SU-DHL-6 (cell line): ENCODE data around the gene OR9G1.

Experiments used
- H2AFZ ChIP-seq: fragments of 200-600 bp; sonication (generic); 2 replicates; pipeline ENCODE4 v1.6.1; 2014; ENCODE audit warnings: low read depth, mild to moderate bottlenecking, moderate library complexity, mixed read lengths, antibody characterized with exemption, low read length; ENCODE audit not compliant: severe bottlenecking
- H3F3A ChIP-seq: fragments of 200-600 bp; shearing (Covaris generic); 2 replicates; pipeline ENCODE4 v1.6.0; 2016; ENCODE audit warnings: antibody characterized with exemption, mild to moderate bottlenecking; ENCODE audit not compliant: insufficient read depth
- H3K27ac ChIP-seq: fragments of 200-600 bp; sonication (generic); 2 replicates; pipeline ENCODE4 v1.5.1; 2016; ENCODE audit warnings: low read depth, mild to moderate bottlenecking, low read length, moderate library complexity, mixed read lengths
- H3K27me3 ChIP-seq: fragments of 200-600 bp; sonication (generic), shearing (Covaris generic); 2 replicates; pipeline ENCODE4 v1.6.0; 2014; ENCODE audit warnings: mild to moderate bottlenecking, low read length
- H3K36me3 ChIP-seq: fragments of 200-600 bp; sonication (generic); 2 replicates; pipeline ENCODE4 v1.6.1; 2014; ENCODE audit warnings: mild to moderate bottlenecking, low read length, mixed read lengths
- H3K4me2 ChIP-seq: fragments of 300-600, 200-600 bp; shearing (Covaris generic), sonication (generic); 2 replicates; pipeline ENCODE4 v1.6.0; 2014; ENCODE audit warnings: low read length, low read depth, mild to moderate bottlenecking; ENCODE audit not compliant: poor library complexity, severe bottlenecking
- H3K4me3 ChIP-seq: fragments of 200-600 bp; sonication (generic); 2 replicates; pipeline ENCODE4 v1.5.1; 2014; ENCODE audit warnings: antibody characterized with exemption, low read length, mild to moderate bottlenecking, mixed read lengths; ENCODE audit not compliant: insufficient read depth, poor library complexity, severe bottlenecking
- H3K79me2 ChIP-seq: fragments of 200-600 bp; sonication (generic); 2 replicates; pipeline ENCODE4 v1.6.1; 2014; ENCODE audit warnings: mild to moderate bottlenecking, low read length, moderate library complexity; ENCODE audit not compliant: insufficient read depth
- H3K9ac ChIP-seq: fragments of 200-600 bp; sonication (generic); 2 replicates; pipeline ENCODE4 v1.7.0; 2014; ENCODE audit warnings: mild to moderate bottlenecking, low read length
- H3K9me2 ChIP-seq: fragments of 200-600 bp; sonication (generic); replicated peaks from 2 replicates; pipeline ENCODE4 v1.6.1; 2014; ENCODE audit warnings: low read length; ENCODE audit not compliant: insufficient read depth
- H3K9me3 ChIP-seq: fragments of 200-600 bp; sonication (generic); 2 replicates; pipeline ENCODE4 v1.6.1; 2014; ENCODE audit warnings: low read length, mixed read lengths; ENCODE audit not compliant: insufficient read depth
- H4K20me1 ChIP-seq: fragments of 200-600 bp; sonication (generic); 2 replicates; pipeline ENCODE4 v1.6.1; 2014; ENCODE audit warnings: low read depth, mild to moderate bottlenecking, antibody characterized with exemption, low read length, moderate library complexity, mixed read lengths
- CTCF ChIP-seq: fragments of 200-600 bp; sonication (generic); IDR thresholded peaks from one replicate; pipeline ENCODE4 v1.5.1; 2017; ENCODE audit warnings: antibody characterized with exemption, mild to moderate bottlenecking, low read length, moderate library complexity; ENCODE audit not compliant: insufficient read depth, poor library complexity, severe bottlenecking
- EZH2phosphoT487 ChIP-seq: fragments of 200-600 bp; sonication (generic), shearing (Covaris generic); conservative IDR thresholded peaks from 2 replicates; pipeline ENCODE4 v1.6.1; 2018; ENCODE audit warnings: mild to moderate bottlenecking, antibody characterized with exemption, low read length, moderate library complexity, mixed read lengths

The OR9G1 gene

DNA sequence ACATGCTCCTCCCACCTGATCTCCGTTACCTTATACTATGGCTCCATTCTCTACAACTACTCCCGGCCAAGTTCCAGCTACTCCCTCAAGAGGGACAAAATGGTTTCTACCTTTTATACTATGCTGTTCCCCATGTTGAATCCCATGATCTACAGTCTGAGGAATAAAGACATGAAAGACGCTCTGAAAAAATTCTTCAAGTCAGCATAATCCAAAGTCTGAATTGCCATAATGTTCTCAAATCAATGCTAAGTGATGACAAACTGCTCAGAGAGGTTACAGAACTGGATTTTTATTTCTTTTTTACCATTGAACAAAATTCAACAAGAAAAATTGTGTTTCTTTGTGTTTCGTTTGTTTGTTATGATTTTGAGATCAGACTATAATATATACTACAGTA lies 42.0 kb downstream of the OR9G1 start:
- no peaks in the 10 kb centered on the region for H3K27me3 ChIP-seq
- H3K79me2 ChIP-seq: no peaks in the 10 kb centered on the region
- no peaks in the 10 kb centered on the region for H3K9me2 ChIP-seq
- TF ChIP-seq CTCF (no peak), EZH2phosphoT487 (no peak)
- H3K36me3 ChIP-seq: no peaks in the 10 kb centered on the region
- no peaks in the 10 kb centered on the region for H4K20me1 ChIP-seq
- no peak overlapping the region for H3K9ac ChIP-seq
- no peak overlapping the region for H3K27ac ChIP-seq
- no peak overlapping the region for H2AFZ ChIP-seq
- no peaks in the 10 kb centered on the region for H3F3A ChIP-seq
- no peaks in the 10 kb centered on the region for H3K9me3 ChIP-seq
- H3K4me3 ChIP-seq: no peak overlapping the region
- no peak overlapping the region for H3K4me2 ChIP-seq

DNA sequence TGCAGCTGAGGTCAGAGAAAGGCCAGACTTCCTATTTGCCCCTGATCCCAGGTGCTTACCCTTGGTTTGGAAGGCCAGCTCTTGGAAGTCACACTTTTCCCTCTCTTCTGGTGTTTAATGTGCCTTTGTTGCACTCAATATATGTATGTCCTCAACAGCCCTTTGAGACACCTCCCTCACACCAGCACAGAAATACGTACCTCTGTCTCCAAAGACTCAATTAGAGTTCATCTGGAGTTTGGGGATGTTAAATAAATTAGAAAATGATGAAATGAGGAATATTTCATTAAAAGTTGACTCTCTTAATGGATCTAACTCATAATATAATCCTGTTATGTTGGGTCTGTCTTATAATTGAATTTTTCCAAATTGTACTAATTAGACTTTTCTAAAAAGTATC lies 49.7 kb downstream of the OR9G1 start, which contains the start of gene OR9G4:
TSS of gene OR9G4 (minus strand) at position 101 of the 400 bp plus-strand sequence. CDS start 4,931 bp downstream, outside the sequence.
- Histone ChIP-seq H3K9me2 (no peaks in the 10 kb centered on the region), H4K20me1 (no peaks in the 10 kb centered on the region), H3K4me2 (no peak within 1 kb of the TSS), H3K36me3 (no peaks in the 10 kb centered on the region), H3K9me3 (no peaks in the 10 kb centered on the region), H3K79me2 (no peaks in the 10 kb centered on the region), H3K27ac (no peak within 1 kb of the TSS), H3K9ac (no peak within 1 kb of the TSS), H2AFZ (no peak within 1 kb of the TSS), H3K27me3 (no peaks in the 10 kb centered on the region), H3K4me3 (no peak within 1 kb of the TSS), H3F3A (no peaks in the 10 kb centered on the region)
- TF ChIP-seq CTCF (no peak), EZH2phosphoT487 (no peak)

GRCh38 chr11:56750190-56750589 lies 51.3 kb downstream of the OR9G1 start:
- Histone ChIP-seq H3K79me2 (no peaks in the 10 kb centered on the region), H3K27ac (no peak overlapping the region), H3K9ac (no peak overlapping the region), H2AFZ (no peak overlapping the region), H4K20me1 (no peaks in the 10 kb centered on the region), H3K27me3 (no peaks in the 10 kb centered on the region), H3K36me3 (no peaks in the 10 kb centered on the region), H3F3A (no peaks in the 10 kb centered on the region), H3K4me2 (no peak overlapping the region), H3K9me2 (no peaks in the 10 kb centered on the region), H3K4me3 (no peak overlapping the region), H3K9me3 (no peaks in the 10 kb centered on the region)
- no peak for TF ChIP-seq EZH2phosphoT487
- TF ChIP-seq CTCF: no peak

DNA sequence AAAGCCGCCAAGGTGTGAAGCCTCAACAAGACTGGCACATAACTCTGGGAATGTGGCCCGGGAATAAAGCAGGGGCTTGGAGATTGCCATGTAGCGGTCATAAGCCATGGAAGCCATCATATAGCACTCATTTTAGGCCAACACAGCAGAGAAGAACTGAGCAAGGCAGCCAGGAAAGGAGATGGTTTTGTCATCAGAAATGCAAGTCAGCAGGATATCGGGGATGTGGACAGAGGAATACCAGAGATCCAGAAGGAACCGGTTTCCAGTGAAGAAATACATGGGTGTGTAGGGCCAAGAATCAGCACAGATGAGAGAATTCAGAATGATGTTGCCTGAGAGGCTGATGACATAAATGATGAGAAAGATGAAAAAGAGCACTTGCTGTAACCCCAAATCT lies 52.6 kb downstream of the OR9G1 start:
- Histone ChIP-seq H3K9ac (no peak overlapping the region), H3K27me3 (no peaks in the 10 kb centered on the region), H3F3A (no peaks in the 10 kb centered on the region), H4K20me1 (no peaks in the 10 kb centered on the region), H3K9me3 (no peaks in the 10 kb centered on the region), H3K4me2 (no peak overlapping the region), H3K27ac (no peak overlapping the region), H2AFZ (no peak overlapping the region), H3K4me3 (no peak overlapping the region), H3K79me2 (no peaks in the 10 kb centered on the region), H3K9me2 (no peaks in the 10 kb centered on the region), H3K36me3 (no peaks in the 10 kb centered on the region)
- TF ChIP-seq EZH2phosphoT487: no peak
- no peak for TF ChIP-seq CTCF
